Heart left ventricle (tissue), 16 donors: Measurements from ENCODE around the gene DOK1. TPM values are rescaled to one million over a fixed set of nuclear protein-coding genes. Genes with fewer than 3 reads are reported as not detected.

Experiments used
- ATAC-seq, 4 donors: fragments of 200-7000 bp; cut with Tn5 transposase; one replicate each; pipeline ENCODE4 v1.9.1; 2020 to 2022; ENCODE audit warnings: moderate library complexity in 4 of 4, mild to moderate bottlenecking in 3 of 4, moderate number of reproducible peaks in 1 of 4
- DNase-seq, 5 donors: peaks; one replicate each; pipeline ENCODE4 v3.0.0-alpha.2; 2020
- H3K27ac ChIP-seq, 12 donors: fragments of 200-600 bp; sonication (generic) in 4 of 12; one replicate each; pipeline versions ENCODE4 v1.5.0 to v1.8.0; 2016 to 2022; ENCODE audit warnings: mild to moderate bottlenecking in 2 of 12
- H3K27me3 ChIP-seq, 9 donors: fragments of 200-600 bp; sonication (generic) in 2 of 9; one replicate each; pipeline versions ENCODE4 v1.5.1 to v1.8.0; 2016 to 2022; ENCODE audit warnings: mild to moderate bottlenecking in 3 of 9
- H3K36me3 ChIP-seq, 9 donors: fragments of 200-600 bp; sonication (generic) in 2 of 9; one replicate each; pipeline versions ENCODE4 v1.5.0 to v1.8.0; 2018 to 2022; ENCODE audit warnings: mild to moderate bottlenecking in 2 of 9
- H3K4me1 ChIP-seq, 12 donors: fragments of 200-600 bp; sonication (generic) in 4 of 12; one replicate each; pipeline versions ENCODE4 v1.5.0 to v1.8.0; 2016 to 2022; ENCODE audit warnings: mild to moderate bottlenecking in 3 of 12
- H3K4me3 ChIP-seq, 12 donors: fragments of 200-600 bp; sonication (generic) in 4 of 12; one replicate each; pipeline versions ENCODE4 v1.5.0 to v1.8.0; 2017 to 2022; ENCODE audit warnings: mild to moderate bottlenecking in 9 of 12, moderate library complexity in 4 of 12
- H3K9me3 ChIP-seq, 12 donors: fragments of 200-600 bp; sonication (generic) in 4 of 12; one replicate each; pipeline versions ENCODE4 v1.5.0 to v1.8.0; 2016 to 2022; ENCODE audit warnings: mild to moderate bottlenecking in 1 of 12
- POLR2A ChIP-seq, 2 donors: fragments of 450-650 bp; IDR thresholded peaks; one replicate each; pipeline ENCODE4 v1.6.1; 2017; ENCODE audit warnings: antibody characterized with exemption in 2 of 2, mild to moderate bottlenecking in 2 of 2, moderate library complexity in 2 of 2
- WGBS, 4 donors: extraction: QIAGEN DNeasy Blood & Tissue Kit in 2 of 4; methylation state at CpG; one replicate each; pipeline versions ENCODE4 v1.1.5 to v1.1.7; 2013 to 2018; 5-methylcytosine and 5-hydroxymethylcytosine counted together
- intact Hi-C, 10 donors: fragments of 100-400 bp; cut with DNase I; formaldehyde crosslinking; loops; one replicate each; pipeline versions ENCODE4 v1.11.1 to v1.14.2; 2022
- long read RNA-seq, 3 donors: library from polyadenylated mRNA; unstranded; transcript quantifications; one replicate each; pipeline ENCODE4 v2.0.0, GENCODE V29; 2020 to 2021
- polyA plus RNA-seq, 2 donors: library from polyadenylated mRNA; stranded (reverse); fragments of 200-250 nt; gene quantifications; one replicate each; pipeline ENCODE4 v1.2.3, GENCODE V29; 2013
- total RNA-seq, 9 donors: library from RNA; depleted of rRNA in 2 of 9; stranded (reverse); fragments of >200 nt in 2 of 9; fragmentation: NEBNext Ultra II Directional in 3 of 9; extraction: Animal tissue kit (Norgen Biotek cat#: 25700) in 3 of 9; gene quantifications; one replicate each; pipeline versions ENCODE4 v1.1.0 to v1.2.4, GENCODE V29; 2016 to 2023
- TF ChIP-seq, protein P1 (sequence below), 12 donors: fragments of 200-600 bp; sonication (generic) in 4 of 12; IDR thresholded peaks; one replicate each; pipeline versions ENCODE4 v1.5.0 to v1.8.0; 2018 to 2022; ENCODE audit warnings: antibody characterized with exemption in 12 of 12, mild to moderate bottlenecking in 5 of 12
- donor health status: ischemic (EF 13 %, LVEDD 7.1; RV severe dilation, severe dysfunction).
- donor health status: healthy with polysubstance abuse.
- donor health status: DM: no; HTN: yes; CAD: no.
- donor health status: DM: no; HTN: no; CAD: no.
- donor health status: ischemic (EF 25% LVEDD 6.9; RV normal size, moderate dysfunction).
- donor health status: ischemic (EF 25% LVEDD 5.7; RV mildly dilated, moderate dysfunction).
- donor health status: healthy.
- donor health status: DM: yes; HTN: yes; CAD: no.
- donor health status: ischemic (EF 35%, LVEDD 5.7; RV mildly dilated, moderate dysfunction).
- donor health status: nonischemic (EF 11% LVEDD 7.7; RV severe dilation, severe dysfunction).
- donor health status: DM: yes; HTN: yes; CAD: no.
- donor health status: PGD.
- donor health status: ischemic (EF 29% LVEDD 5.4; RV normal size, mild dysfunction).
- donor health status: nonischemic (EF 23%, LVEDD 6.1; RV moderate dilation, normal function).

Gene DOK1
- 10 to 100 TPM in 1 of 9 donors, 1 to 10 TPM in 8; 2.6 to 11.6 (median 4.8) TPM for total RNA-seq
- 1 to 10 TPM; 2.4 to 6.0 TPM for polyA plus RNA-seq
- long read RNA-seq, donor 1, partial matches to known transcripts: 0 of 7 reads
- long read RNA-seq, donor 1, other reads (novel, unspliced or antisense): 3 of 7 reads
- long read RNA-seq, donor 2, partial matches to known transcripts: 2 of 14 reads
- long read RNA-seq, donor 2, other reads (novel, unspliced or antisense): 4 of 14 reads
- long read RNA-seq, donor 3, partial matches to known transcripts: 0 of 6 reads
- long read RNA-seq, donor 3, other reads (novel, unspliced or antisense): 3 of 6 reads

DNA sequence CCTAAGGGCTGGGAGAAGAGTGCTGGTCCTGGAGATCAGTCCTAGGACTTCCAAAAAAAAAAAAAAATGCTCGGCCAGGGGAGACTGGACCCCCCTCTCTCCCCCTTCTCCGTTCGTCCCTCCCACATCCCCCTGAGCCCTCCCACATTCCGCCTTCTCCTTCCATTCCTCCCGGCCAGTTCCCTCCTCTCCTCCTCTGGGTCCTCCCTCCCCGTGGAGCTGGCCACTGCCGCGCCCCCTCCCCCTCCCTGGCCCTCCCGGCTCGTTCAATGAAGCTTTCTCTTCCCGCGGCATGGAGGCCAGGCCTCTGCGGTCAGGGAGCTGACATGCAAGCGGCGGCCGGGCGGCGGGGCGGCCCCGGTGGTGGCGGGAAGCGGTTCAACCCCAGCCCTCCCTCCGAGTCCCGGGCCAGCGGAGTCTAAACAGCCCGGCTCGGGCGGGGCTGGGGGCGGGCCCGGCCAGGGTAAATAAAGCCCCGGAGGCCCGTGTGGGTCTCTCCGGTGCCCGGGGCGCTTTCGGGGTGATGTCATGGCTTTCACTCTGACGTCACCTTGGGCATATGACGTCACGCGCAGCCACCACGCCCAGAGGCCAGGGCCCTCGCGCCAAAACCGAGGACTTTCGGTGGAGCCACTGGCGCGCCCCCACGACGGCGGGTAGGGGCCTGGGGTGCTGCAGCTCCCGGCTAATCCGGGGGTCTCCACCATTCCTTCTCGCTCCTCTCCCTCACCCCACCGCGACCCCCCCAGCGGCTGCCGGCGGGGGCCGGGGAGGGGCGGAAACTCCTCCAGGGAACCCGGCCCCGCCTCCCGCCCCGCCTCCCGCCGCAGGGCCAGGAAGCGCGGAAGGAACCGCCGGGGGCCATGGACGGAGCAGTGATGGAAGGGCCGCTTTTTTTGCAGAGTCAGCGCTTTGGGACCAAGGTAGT is at the start of gene DOK1, which contains the start of gene LOXL3:
TSS of gene DOK1 (plus strand) at position 829 of the 928 bp plus-strand sequence. CDS start at position 864, 35 bp downstream.
TSS of gene LOXL3 (minus strand) at position 51 of the 928 bp plus-strand sequence. CDS start 1,308 bp downstream, outside the sequence.
- peak in 1 of 2 donors; percentile 15 for TF ChIP-seq POLR2A (IDR thresholded peaks at IDR 0.05)
- TF ChIP-seq, protein P1, sequence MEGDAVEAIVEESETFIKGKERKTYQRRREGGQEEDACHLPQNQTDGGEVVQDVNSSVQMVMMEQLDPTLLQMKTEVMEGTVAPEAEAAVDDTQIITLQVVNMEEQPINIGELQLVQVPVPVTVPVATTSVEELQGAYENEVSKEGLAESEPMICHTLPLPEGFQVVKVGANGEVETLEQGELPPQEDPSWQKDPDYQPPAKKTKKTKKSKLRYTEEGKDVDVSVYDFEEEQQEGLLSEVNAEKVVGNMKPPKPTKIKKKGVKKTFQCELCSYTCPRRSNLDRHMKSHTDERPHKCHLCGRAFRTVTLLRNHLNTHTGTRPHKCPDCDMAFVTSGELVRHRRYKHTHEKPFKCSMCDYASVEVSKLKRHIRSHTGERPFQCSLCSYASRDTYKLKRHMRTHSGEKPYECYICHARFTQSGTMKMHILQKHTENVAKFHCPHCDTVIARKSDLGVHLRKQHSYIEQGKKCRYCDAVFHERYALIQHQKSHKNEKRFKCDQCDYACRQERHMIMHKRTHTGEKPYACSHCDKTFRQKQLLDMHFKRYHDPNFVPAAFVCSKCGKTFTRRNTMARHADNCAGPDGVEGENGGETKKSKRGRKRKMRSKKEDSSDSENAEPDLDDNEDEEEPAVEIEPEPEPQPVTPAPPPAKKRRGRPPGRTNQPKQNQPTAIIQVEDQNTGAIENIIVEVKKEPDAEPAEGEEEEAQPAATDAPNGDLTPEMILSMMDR (IDR thresholded peaks at IDR 0.05): no peak
- H3K9me3 ChIP-seq: no peaks in the 10 kb centered on the region
- ATAC-seq (peak; percentile 67 to 90 (median 84)), DNase-seq (peak; percentile 92 to 95 (median 93))
- 0 to 1% (median 1%) methylated on average over 37 to 73 of the region's 73 CpGs for WGBS, 4 donors
- H3K27me3 ChIP-seq: peaks cover 0 to 7% (median 0%) of the 10 kb centered on the region in 9 donors
- H3K36me3 ChIP-seq: peaks cover 0 to 14% (median 0%) of the 10 kb centered on the region in 9 donors
- peak within 1 kb of the TSS; percentile 57 to 87 (median 72) for H3K4me3 ChIP-seq
- peak within 1 kb of the TSS; percentile 51 to 95 (median 86) for H3K27ac ChIP-seq
- intact Hi-C loops: loop anchor here in 2 of 10 donors (1.0 to 2.0 kb wide), 2 partner anchors 25 to 47 kb away; partner anchors contain the start of genes AUP1 (in 1 of the 2), HTRA2 (in 1 of the 2) and PCGF1 (in 1 of the 2)
- peaks cover 0 to 38% (median 20%) of the 10 kb centered on the region in 12 donors for H3K4me1 ChIP-seq

DNA sequence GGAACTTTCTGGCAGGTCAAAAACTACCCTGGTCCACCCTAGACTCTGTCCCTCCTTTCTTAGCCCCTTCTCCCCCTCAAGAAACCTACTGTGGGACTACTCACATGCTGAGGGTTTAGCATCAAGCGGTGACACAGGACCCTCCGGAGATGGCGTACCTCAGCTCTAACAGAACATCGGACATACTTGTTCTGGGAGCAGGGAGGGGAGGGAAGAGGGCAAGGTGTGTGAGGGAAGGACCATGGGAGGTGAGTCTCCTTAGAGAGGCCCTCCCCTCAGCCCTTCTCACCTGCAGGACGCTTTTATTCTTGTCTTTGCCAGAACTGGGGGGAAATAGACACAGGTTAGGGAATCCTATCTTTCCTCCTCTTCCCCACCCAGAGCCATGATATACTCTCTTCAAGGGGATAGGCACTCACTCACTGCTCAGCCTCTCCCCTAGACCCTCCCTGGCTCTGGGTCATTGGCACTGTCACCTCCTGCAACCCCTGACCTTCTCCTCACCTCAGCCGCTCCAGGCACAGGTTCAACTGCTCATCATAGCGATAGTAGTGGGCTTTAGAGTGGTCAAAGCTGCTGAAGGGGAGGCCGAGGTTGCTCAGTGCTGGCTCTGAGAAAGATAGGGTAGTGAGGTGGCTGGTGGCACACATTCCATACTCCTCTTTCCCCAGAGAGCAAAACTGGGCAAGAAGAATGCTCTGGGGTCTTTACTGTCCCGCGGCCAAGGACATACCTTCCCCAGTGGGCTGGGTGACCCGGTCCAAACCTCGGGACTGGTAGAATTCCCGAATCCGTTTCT is 48.9 kb upstream of the DOK1 start:
- peak overlapping the region in 5 of 12 donors; percentile 75 to 87 (median 82) for H3K4me3 ChIP-seq

More for the DNA sequence above, 48.9 kb upstream of the DOK1 start:
- Histone ChIP-seq H3K27ac (peak overlapping the region in 1 of 12 donors; percentile 100), H3K4me1 (peaks cover 4 to 59% (median 39%) of the 10 kb centered on the region in 12 donors), H3K27me3 (peaks cover 0 to 53% (median 10%) of the 10 kb centered on the region in 9 donors), H3K9me3 (no peaks in the 10 kb centered on the region), H3K36me3 (peaks cover 0 to 18% (median 15%) of the 10 kb centered on the region in 9 donors)
- DNase-seq (no peak), ATAC-seq (no peak)
- intact Hi-C loops: loop anchor here in 3 of 10 donors (2.0 to 5.0 kb wide), 4 partner anchors 23 to 82 kb away; partner anchors contain the start of genes AUP1 (in 1 of the 3), CCDC142 (in 1 of the 3), DOK1 (in 1 of the 3) and HTRA2 (in 1 of the 3)
- no peak for TF ChIP-seq POLR2A (IDR thresholded peaks at IDR 0.05)
- TF ChIP-seq, protein P1 (IDR thresholded peaks at IDR 0.05): no peak
- 93 to 95% (median 95%) methylated on average over 14 of the region's 14 CpGs for WGBS, 4 donors
